Measurements from ENCODE around the gene TPP1.

Gene TPP1

GRCh38 chr11:6658647-6659046, 39.4 kb upstream of the TPP1 start:
- H4K20me1 ChIP-seq (ENCODE audit: insufficient read depth, low read length) = no peaks in the 10 kb centered on the region
- TF ChIP-seq EZH2phosphoT487 (IDR thresholded peaks at IDR 0.05; ENCODE audit: low read length) (no peak), EZH2 (optimal IDR thresholded peaks at IDR 0.05; ENCODE audit: low read depth, low read length) (no peak)
- TF ChIP-seq, protein P1, sequence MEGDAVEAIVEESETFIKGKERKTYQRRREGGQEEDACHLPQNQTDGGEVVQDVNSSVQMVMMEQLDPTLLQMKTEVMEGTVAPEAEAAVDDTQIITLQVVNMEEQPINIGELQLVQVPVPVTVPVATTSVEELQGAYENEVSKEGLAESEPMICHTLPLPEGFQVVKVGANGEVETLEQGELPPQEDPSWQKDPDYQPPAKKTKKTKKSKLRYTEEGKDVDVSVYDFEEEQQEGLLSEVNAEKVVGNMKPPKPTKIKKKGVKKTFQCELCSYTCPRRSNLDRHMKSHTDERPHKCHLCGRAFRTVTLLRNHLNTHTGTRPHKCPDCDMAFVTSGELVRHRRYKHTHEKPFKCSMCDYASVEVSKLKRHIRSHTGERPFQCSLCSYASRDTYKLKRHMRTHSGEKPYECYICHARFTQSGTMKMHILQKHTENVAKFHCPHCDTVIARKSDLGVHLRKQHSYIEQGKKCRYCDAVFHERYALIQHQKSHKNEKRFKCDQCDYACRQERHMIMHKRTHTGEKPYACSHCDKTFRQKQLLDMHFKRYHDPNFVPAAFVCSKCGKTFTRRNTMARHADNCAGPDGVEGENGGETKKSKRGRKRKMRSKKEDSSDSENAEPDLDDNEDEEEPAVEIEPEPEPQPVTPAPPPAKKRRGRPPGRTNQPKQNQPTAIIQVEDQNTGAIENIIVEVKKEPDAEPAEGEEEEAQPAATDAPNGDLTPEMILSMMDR (IDR thresholded peaks at IDR 0.05; ENCODE audit: low read length) = no peak
- DNase-seq = no peak
- H3K4me1 ChIP-seq (ENCODE audit: low read length) = no peaks in the 10 kb centered on the region
- no peak overlapping the region for H3K4me3 ChIP-seq (ENCODE audit: low read length)
- H3F3A ChIP-seq (ENCODE audit: insufficient read depth, low read length) = no peaks in the 10 kb centered on the region
- no peak overlapping the region for H3K9ac ChIP-seq (ENCODE audit: low read length)
- H2AFZ ChIP-seq (ENCODE audit: low read length) = no peak overlapping the region
- H3K27me3 ChIP-seq (replicated peaks; ENCODE audit: insufficient read depth, low read length) = peaks cover 45% of the 10 kb centered on the region
- H3K4me2 ChIP-seq (ENCODE audit: low read depth, low read length) = no peak overlapping the region
- no peaks in the 10 kb centered on the region for H3K36me3 ChIP-seq (replicated peaks; ENCODE audit: insufficient read depth, low read length)
- no peak overlapping the region for H3K27ac ChIP-seq (ENCODE audit: low read length)
- no peaks in the 10 kb centered on the region for H3K9me2 ChIP-seq (replicated peaks; ENCODE audit: insufficient read depth, low read length)
- H3K79me2 ChIP-seq (ENCODE audit: low read length) = no peaks in the 10 kb centered on the region
- no peaks in the 10 kb centered on the region for H3K9me3 ChIP-seq (replicated peaks; ENCODE audit: insufficient read depth, low read length)

DNA sequence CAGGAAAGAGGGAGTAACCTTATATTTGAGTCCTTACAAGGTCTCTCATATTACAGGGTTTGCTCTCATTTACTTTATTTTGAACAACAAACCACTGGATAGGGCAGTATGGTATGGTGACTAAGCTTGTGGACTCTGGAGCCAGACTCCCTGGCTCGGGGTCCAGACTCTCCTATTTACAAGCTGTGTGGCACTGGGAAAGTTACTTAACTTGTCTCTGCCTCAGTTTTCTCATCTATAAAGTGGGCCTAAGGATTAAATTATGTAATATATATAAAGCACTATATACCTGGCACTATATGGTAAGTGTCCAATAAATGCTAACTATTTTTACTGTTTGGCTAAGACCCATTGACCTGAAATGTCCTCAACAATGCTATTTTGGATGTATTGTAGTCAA, 38.1 kb upstream of the TPP1 start:
- Histone ChIP-seq H3F3A (ENCODE audit: insufficient read depth, low read length) (no peaks in the 10 kb centered on the region), H3K27ac (ENCODE audit: low read length) (no peak overlapping the region), H3K36me3 (replicated peaks; ENCODE audit: insufficient read depth, low read length) (no peaks in the 10 kb centered on the region), H3K4me3 (ENCODE audit: low read length) (no peak overlapping the region), H3K9me3 (replicated peaks; ENCODE audit: insufficient read depth, low read length) (no peaks in the 10 kb centered on the region), H4K20me1 (ENCODE audit: insufficient read depth, low read length) (no peaks in the 10 kb centered on the region), H3K9me2 (replicated peaks; ENCODE audit: insufficient read depth, low read length) (no peaks in the 10 kb centered on the region), H3K4me2 (ENCODE audit: low read depth, low read length) (no peak overlapping the region), H3K4me1 (ENCODE audit: low read length) (no peaks in the 10 kb centered on the region), H3K79me2 (ENCODE audit: low read length) (no peaks in the 10 kb centered on the region), H3K9ac (ENCODE audit: low read length) (no peak overlapping the region), H3K27me3 (replicated peaks; ENCODE audit: insufficient read depth, low read length) (peaks cover 53% of the 10 kb centered on the region), H2AFZ (ENCODE audit: low read length) (no peak overlapping the region)
- no peak for DNase-seq
- TF ChIP-seq EZH2phosphoT487 (IDR thresholded peaks at IDR 0.05; ENCODE audit: low read length) (no peak), EZH2 (optimal IDR thresholded peaks at IDR 0.05; ENCODE audit: low read depth, low read length) (no peak)
- TF ChIP-seq, protein P1 (IDR thresholded peaks at IDR 0.05; ENCODE audit: low read length) = no peak

DNA sequence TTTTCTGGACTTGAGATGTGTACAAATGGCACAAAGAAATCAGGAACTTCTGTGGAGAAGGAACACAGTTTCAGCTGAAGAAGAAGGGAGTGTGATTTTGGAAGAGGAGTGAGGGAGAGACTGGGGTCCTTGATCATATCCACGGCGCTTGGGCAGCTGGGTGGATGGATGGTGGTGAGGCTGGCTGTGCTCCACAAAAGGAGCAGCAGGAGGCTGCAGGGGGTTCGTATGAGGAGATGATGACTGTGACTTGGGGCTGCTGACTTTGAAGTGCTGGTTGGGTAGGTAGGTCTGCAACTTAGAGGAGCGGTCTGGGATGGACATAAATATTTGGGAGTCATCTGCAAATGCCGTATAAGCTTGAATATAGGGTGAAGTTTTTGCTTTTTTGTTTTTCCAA, 37.7 kb upstream of the TPP1 start:
- no peak for TF ChIP-seq EZH2phosphoT487 (IDR thresholded peaks at IDR 0.05; ENCODE audit: low read length)
- TF ChIP-seq EZH2 (optimal IDR thresholded peaks at IDR 0.05; ENCODE audit: low read depth, low read length) = no peak
- TF ChIP-seq, protein P1 (IDR thresholded peaks at IDR 0.05; ENCODE audit: low read length) = no peak
- H3K27ac ChIP-seq (ENCODE audit: low read length) = no peak overlapping the region
- H3K79me2 ChIP-seq (ENCODE audit: low read length) = no peaks in the 10 kb centered on the region
- no peaks in the 10 kb centered on the region for H3K4me1 ChIP-seq (ENCODE audit: low read length)
- no peak overlapping the region for H2AFZ ChIP-seq (ENCODE audit: low read length)
- no peak for DNase-seq
- H3K9me2 ChIP-seq (replicated peaks; ENCODE audit: insufficient read depth, low read length) = no peaks in the 10 kb centered on the region
- no peaks in the 10 kb centered on the region for H3K9me3 ChIP-seq (replicated peaks; ENCODE audit: insufficient read depth, low read length)
- no peaks in the 10 kb centered on the region for H3K36me3 ChIP-seq (replicated peaks; ENCODE audit: insufficient read depth, low read length)
- peaks cover 53% of the 10 kb centered on the region for H3K27me3 ChIP-seq (replicated peaks; ENCODE audit: insufficient read depth, low read length)
- no peak overlapping the region for H3K4me3 ChIP-seq (ENCODE audit: low read length)
- no peak overlapping the region for H3K9ac ChIP-seq (ENCODE audit: low read length)
- no peak overlapping the region for H3K4me2 ChIP-seq (ENCODE audit: low read depth, low read length)
- no peaks in the 10 kb centered on the region for H3F3A ChIP-seq (ENCODE audit: insufficient read depth, low read length)
- H4K20me1 ChIP-seq (ENCODE audit: insufficient read depth, low read length) = no peaks in the 10 kb centered on the region
